HG03521 (cell line): ENCODE data around the gene ZNF80.
"Not testable (repeated sequence)": the region's sequence is repeated elsewhere in the genome, so short reads cannot be mapped to it uniquely, and the experiment has no call there.

Experiments
- ATAC-seq: cut with Tn5 transposase; IDR thresholded peaks from one replicate; pipeline ENCODE4 v1.9.1; 2021; ENCODE audit warnings: mild to moderate bottlenecking, moderate library complexity; ENCODE audit not compliant: unreplicated experiment

ZNF80 gene

DNA sequence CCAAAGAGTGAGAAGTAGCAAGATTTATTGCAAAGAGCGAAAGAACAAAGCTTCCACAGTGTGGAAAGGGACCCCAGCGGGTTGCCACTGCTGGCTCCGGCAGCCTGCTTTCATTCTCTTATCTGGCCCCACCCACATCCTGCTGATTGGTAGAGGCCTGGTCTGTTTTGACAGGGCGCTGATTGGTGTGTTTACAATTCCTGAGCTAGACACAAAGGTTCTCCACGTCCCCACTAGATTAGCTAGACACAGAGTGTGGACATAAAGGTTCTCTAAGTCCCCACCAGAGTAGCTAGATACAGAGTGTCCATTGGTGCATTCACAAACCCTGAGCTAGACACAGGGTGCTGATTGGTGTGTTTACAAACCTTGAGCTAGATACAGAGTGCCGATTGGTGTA, at the start of gene ZNF80:
Gene ZNF80, minus strand, starts transcription at position 101 of the 400 bp plus-strand sequence. CDS start 504 bp downstream, outside the sequence.
- ATAC-seq: not testable (repeated sequence)

DNA sequence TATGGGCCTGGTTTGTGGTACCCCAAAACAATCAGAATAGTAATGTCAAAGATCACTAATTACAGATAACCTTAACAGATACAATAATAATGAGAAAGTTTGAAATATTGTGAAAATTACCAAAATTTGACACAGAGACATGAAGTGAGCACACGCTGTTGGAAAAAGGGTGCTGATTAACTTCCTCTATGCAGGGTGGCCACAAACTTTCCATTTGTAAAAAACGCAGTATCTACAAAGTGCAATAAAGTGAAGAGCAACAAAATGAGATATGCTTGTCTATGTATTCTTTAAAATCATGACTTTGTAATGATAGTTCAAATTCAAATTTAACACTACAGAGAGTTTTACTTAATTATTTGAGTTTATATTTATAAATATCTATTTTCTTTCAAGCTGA, 48.9 kb upstream of the ZNF80 start:
- no peak for ATAC-seq

DNA sequence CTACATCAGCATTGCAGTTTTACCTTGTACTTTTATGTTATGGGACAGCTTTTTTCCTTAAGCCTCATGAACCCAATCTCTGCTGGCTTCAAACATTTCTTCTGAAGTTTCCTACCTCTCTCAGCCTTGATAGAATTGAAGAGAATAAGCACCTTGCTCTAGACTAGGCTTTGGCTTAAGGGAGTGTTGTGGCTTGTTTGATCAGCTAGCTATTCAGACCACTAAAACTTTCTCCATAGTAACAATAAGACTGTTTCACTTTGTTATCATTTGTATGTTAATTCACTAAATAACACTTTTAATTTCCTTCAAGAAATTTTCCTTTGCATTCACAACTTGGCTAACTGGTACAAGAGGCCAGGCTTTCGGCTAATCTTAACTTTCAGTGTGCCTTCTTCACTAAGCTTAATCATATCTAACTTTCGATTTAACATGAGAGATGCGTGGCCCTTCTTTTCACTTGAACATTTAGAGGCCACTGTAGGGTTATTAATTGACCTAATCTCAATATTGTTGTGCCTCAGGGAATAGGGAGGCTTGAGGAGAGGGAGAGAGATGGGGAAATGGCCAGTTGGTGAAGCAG, 48.4 kb upstream of the ZNF80 start:
- ATAC-seq: no peak

GRCh38 chr3:114284644-114285043, 47.3 kb upstream of the ZNF80 start:
- no peak for ATAC-seq

GRCh38 chr3:114276856-114277255, 39.5 kb upstream of the ZNF80 start:
- not testable (repeated sequence) for ATAC-seq

DNA sequence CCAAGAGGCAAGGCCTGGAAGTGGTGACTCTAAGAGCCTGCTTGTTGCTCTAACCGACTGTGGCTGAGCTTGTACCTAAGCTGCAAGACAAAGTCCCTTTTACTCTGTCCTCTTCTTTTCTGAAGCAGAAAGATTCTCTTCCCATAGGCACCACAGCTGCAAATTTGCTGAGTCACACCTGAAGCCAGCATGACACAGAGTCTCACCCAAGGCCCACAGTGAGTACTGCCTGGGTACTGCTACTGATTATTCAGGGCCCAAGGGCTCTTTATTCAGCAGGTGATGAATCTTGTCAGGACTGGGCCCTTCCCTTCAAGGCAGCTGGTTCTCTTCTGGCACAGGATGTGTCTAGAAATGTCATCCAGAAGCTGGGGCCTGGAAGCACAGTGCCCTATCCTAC, 37.6 kb upstream of the ZNF80 start:
- no peak for ATAC-seq

DNA sequence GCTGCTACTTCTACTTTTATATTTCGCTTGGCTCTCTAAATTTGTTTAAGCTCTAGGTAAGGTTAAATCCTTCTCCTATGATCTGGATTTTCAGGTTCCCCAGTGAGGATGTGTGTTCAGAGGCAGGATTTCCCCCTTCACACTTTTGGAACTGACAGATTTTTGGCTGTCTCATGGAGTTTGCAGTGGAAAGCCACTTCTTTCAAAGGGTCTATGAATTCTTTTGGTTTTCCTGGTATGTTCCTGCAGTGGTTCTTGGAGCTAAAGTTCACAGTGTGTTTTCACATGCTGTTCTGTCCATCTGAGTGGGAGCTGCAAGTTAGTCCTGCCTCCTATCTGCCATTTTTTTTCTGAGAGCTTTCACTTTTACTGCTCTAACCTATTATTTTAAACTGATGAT, 34.9 kb upstream of the ZNF80 start:
- ATAC-seq: no peak

- no peak for ATAC-seq
Measured at GRCh38 chr3:114270019-114270418, 32.6 kb upstream of the ZNF80 start.

GRCh38 chr3:114260152-114260551, 22.8 kb upstream of the ZNF80 start:
- ATAC-seq: no peak

DNA sequence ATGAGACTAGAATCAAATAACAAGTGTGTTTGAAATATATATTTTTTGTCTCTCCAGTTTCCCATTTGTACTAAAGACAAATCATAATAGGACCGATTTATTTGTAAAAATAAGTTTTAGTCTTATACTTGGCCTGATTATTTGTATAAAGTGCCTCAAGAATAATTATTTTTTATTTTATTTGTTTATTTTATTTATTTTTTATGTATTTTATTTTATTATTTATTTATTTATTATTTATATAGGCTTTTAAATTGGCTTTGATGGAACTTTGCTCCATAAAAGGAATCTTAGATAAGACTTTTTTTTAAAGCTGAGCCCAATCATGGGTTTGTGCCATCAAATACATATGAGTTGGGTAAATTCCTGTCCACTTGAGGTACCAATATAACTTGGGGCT, 22.2 kb upstream of the ZNF80 start:
- no peak for ATAC-seq

GRCh38 chr3:114253505-114253904, 16.1 kb upstream of the ZNF80 start:
- ATAC-seq: no peak

DNA sequence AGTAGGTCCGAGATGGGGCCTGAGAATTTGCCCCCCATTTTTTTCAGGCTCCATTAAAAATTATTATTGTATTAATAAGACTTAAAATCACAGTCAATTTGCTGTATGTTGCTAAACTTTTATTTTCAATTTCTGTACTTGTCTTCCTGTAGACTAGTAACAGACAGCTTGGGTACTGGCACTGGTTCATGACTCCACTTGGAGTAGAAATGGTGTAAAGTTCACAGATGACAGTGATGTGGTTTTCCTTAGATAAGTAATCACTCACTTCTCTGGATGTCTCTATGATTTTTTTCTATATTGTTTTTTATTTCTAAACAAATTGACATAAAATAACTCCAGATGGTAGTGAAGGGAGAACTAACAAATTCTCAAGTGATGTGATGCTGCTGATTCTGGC, 15.6 kb upstream of the ZNF80 start:
- ATAC-seq: no peak

DNA sequence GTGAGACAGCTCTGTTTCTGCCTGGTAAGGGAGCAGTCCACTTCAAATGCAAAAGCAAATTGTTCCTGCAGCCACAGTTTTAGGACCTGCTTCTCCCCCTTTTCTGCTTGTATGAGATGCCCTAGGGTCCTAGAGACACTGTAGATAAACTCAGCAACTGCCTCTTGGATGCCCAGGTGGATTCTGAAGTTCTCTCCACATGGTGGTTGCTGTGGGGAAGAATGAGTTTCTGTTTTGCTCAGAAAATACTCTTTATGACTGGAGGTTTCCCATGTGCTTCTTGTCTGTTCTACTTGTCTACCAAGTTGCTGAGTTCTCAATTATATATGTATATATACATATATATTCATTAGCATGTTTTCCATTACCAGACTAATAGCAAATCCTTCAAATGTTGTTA, 5.6 kb upstream of the ZNF80 start:
- peak; percentile 90 for ATAC-seq

GRCh38 chr3:114241262-114241661, 3.9 kb upstream of the ZNF80 start:
- no peak for ATAC-seq

DNA sequence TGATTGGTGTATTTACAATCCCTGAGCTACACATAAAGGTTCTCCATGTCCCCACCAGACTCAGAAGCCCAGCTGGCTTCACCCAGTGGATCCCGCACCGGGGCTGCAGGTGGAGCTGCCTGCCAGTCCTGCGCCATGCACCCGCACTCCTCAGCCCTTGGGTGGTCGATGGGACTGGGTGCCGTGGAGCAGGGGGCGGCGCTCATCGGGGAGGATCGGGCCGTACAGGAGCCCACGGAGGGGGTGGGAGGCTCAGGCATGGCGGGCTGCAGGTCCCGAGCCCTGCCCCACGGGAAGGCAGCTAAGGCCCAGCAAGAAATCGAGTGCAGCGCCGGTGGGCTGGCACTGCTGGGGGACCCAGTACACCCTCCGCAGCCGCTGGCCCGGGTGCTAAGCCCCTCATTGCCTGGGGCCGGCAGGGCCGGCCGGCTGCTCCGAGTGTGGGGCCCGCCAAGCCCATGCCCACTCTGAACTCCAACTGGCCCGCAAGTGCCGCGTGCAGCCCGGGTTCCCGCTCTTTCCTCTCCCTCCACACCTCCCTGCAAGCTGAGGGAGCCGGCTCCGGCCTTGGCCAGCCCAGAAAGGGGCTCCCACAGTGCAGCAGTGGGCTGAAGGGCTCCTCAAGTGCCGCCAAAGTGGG, 888 bp upstream of the ZNF80 start:
- not testable (repeated sequence) for ATAC-seq

DNA sequence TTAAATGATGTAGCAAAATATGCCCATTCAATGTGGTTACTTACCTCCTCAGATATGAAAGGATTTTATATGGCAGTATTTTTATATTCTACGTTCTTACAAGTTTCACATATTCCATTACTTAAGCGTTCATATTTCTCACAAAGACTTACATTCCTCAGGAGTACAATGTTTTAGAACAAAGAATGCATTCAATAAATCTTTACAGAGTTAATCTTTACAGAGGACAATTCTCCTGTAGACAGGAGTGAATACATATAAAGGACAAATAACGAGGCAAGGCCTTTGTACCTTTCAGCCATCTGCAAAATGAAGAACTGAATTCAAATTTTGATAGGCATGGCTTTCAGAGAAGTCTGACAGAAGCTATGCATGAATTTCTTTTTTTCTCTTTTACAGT, 1.9 kb downstream of the ZNF80 start:
- ATAC-seq: no peak

DNA sequence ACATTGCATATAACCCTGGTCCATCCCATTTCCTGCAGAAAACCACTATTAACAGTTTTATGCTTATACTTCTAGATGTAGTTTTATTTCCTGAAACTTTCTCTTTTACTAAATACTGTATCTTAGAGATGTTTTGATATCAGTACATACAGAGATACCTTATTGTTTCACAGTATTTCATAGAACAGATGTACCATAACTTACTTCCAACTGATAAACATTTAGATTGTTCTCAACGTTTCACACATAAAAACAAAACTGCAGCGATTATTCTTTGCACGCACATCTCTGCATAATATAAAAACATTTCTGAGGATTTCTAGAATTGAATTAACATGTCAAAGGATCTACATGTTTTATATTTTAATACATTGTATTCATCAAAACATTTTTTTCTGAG, 2.6 kb downstream of the ZNF80 start:
- no peak for ATAC-seq

DNA sequence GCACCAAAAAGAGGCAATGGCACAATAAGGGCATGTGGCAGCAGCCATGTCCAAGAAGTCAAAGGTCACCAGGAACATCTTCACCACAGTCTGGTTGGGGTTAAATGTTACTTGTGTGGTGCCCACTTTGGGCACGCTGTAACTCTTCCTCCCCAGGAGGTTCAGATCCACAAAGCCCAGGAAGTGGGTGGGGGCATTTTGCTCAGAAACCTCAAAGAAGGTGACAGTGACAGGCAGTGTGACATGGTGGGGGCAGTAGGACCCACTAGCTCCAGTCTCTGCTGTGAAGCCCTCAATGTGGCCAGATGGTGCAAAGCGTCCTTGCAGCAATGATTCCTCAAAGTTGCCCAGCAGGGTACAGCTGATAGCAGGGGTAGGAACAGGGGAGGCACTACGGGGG, 5.8 kb downstream of the ZNF80 start:
- no peak for ATAC-seq

GRCh38 chr3:114227076-114227475, 10.3 kb downstream of the ZNF80 start:
- no peak for ATAC-seq

DNA sequence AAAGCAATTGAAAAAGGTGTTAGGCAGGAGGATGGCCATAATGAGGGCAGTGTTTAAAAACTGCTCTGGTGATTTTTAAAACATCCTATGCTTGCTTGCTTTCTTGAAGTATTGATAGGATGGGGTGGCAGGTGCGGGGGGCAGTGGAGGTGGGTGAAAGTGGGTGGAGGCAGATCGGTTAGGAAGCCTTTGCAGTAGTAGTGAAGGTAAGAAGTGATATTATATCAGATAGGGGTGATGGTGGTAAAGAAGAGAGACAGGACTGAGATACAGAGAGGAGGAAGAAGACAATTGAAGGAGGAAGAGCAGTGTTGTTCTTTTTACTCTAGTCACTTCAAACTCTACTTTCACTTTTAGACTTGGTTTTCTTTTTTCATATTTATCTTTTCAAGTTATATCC, 11.1 kb downstream of the ZNF80 start:
- ATAC-seq: no peak

DNA sequence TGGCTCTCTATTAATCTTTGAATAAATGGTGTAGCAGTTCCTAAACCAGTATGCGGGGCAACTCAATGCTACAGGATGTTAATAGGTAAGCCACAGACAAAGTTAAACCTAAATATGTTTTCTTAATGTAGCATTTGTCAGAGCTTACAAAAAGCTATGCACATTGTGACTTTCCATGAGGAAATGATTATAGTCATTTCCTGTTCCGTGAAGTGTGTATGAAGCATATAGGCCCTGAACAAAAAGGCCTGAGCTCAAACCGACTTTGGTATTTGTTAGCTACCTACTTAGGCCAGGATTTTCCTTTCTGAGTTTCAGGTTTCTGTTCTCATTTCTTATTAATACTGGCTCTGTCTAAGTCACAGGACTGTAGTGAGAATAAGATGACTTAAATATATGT, 14.2 kb downstream of the ZNF80 start:
- peak; percentile 76 for ATAC-seq

- no peak for ATAC-seq
Measured at GRCh38 chr3:114221881-114222264, 15.5 kb downstream of the ZNF80 start.
